RWPE1 (cell line): ENCODE results near the gene SSBP2.

ENCODE experiments used
- CTCF ChIA-PET: fragments of 350-600 bp; sonication (Branson Sonifier 250); formaldehyde crosslinking; extraction: SDS; loops from one replicate; lab custom pipeline; 2021; lab: Yijun Ruan, JAX
- POLR2A ChIA-PET: fragments of 400-600 bp; formaldehyde crosslinking; extraction: SDS; loops from one replicate; lab custom pipeline; 2020; ENCODE audit warnings: antibody characterized with exemption; ENCODE audit not compliant: low non-redundant PET; lab: Yijun Ruan, JAX
- DNase-seq: peaks from one replicate; pipeline ENCODE4 v3.0.0; 2012; ENCODE audit warnings: low spot score
- H3K27ac ChIP-seq: fragments of 450-650 bp; 2 replicates; pipeline ENCODE4 v1.5.1; 2017
- CTCF ChIP-seq: fragments of 450-650 bp; conservative IDR thresholded peaks from 2 replicates; pipeline ENCODE4 v1.5.1; 2017; ENCODE audit warnings: low read depth, mild to moderate bottlenecking

SSBP2 gene

DNA sequence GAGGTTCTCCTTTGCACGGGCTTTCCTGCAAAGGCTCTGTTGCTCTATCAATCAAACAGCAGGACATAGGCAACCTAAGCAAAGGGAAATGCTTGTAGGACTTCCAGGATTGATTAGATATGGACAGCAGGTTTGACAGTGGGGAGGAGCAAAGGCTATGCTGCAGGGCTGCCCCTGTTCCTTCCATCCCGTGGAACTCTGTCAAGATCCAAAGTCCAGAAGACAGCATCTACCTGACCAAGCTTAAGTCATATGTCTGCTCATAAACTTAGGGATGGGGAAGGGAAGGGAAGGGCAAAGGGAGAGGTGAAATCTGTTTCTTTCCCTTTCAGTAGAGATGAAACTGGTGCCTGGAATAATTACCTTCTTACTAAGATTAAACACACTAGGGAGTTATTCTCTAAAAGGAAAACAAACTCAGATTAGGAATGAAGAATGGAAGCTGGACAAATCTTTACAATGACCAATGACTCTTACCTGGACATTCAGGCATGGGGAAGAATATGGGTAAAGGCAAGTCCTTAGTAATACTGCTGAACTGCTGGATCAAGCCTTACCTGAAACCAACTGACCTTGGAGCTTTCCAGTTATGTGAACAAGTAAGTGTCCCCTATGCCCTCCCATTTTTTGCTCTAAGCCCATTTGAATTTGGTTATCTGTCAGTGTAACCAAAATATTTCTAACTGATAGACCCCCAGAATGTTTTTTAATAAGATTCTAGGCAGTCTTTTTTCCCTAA, 348.5 kb downstream of the SSBP2 start:
- POLR2A ChIA-PET, result no interaction called here
- CTCF ChIA-PET, result interaction anchor here (0.6 to 1.0 kb wide), 3 partner anchors 23 to 999 kb away, joined by 3 read pairs; no protein-coding TSS in a partner anchor
- no peak overlapping the region for H3K27ac ChIP-seq
- no peak for DNase-seq
- no peak for TF ChIP-seq CTCF

DNA sequence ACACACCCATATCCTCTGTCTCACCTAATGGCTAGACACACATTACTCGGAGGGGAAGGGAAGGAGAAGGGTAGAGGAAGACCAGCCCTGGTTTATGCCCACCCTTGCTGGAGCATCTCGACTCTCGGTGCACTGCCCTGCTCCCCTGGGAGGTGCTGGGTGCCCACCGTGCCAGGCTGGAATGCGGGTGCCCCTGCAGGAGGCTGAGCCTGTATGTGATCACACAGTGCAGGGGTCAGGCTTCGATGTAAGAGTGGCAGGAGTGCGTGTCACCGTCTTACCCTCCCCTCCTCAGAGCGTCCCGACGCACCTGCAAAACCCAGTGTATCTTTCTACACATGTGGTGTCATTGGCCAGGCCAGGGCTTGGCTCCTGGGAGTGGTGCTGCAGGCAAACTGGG, 349.6 kb downstream of the SSBP2 start:
- ChIA-PET CTCF (no interaction called here), POLR2A (no interaction called here)
- TF ChIP-seq CTCF, result no peak
- DNase-seq, result no peak
- no peak overlapping the region for H3K27ac ChIP-seq

GRCh38 chr5:81400375-81400774, 350.5 kb downstream of the SSBP2 start:
- DNase-seq, result no peak
- no peak overlapping the region for H3K27ac ChIP-seq
- ChIA-PET POLR2A (no interaction called here), CTCF (no interaction called here)
- TF ChIP-seq CTCF, result no peak

- CTCF ChIA-PET, result interaction anchor here (0.8 to 1.1 kb wide), 2 partner anchors 180 to 702 kb away, joined by 3 read pairs; no protein-coding TSS in a partner anchor
- no peak for TF ChIP-seq CTCF
- DNase-seq, result no peak
- POLR2A ChIA-PET, result interaction anchor here (0.7 kb wide), 1 partner anchor 572 kb away, joined by 7 read pairs; no protein-coding TSS in a partner anchor
- no peak overlapping the region for H3K27ac ChIP-seq
Measured at GRCh38 chr5:81398741-81399140, 352.2 kb downstream of the SSBP2 start.

GRCh38 chr5:81397176-81397575, 353.7 kb downstream of the SSBP2 start:
- no peak overlapping the region for H3K27ac ChIP-seq
- POLR2A ChIA-PET, result no interaction called here
- no peak for TF ChIP-seq CTCF
- CTCF ChIA-PET, result no interaction called here
- DNase-seq, result no peak

DNA sequence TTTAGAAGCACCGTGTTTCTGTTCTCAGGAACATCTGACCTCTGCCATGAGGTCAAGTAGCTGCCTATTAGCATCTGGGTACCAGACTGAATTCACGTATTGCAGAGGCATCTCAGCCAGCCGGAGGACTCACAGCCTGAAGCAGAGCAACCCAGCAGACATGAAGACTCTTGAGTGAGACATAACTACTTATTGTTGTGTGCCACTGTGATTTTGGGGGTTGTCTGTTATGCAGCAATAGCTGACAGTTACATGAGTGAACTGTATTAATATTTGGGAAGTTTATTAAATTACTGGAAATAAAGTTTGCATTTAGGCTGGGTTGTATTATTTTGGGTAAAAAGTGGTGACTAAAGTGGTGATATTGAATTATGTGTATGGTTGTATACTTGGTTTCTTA, 355.6 kb downstream of the SSBP2 start:
- POLR2A ChIA-PET, result no interaction called here
- CTCF ChIA-PET, result interaction anchor here (0.6 kb wide), 1 partner anchor 1289 kb away, joined by 3 read pairs; no protein-coding TSS in a partner anchor
- no peak for DNase-seq
- TF ChIP-seq CTCF, result no peak
- H3K27ac ChIP-seq, result no peak overlapping the region
